Ureter (tissue), 1 donor: ENCODE results near the gene RPL10. TPM values are rescaled to one million over a fixed set of nuclear protein-coding genes. Genes with fewer than 3 reads are reported as not detected.

Experiments used
- DNase-seq: peaks from one replicate; pipeline ENCODE4 v3.0.0-alpha.2; 2020; ENCODE audit warnings: low spot score
- total RNA-seq: library from RNA; stranded (reverse); gene quantifications from one replicate; pipeline ENCODE4 v1.2.4, GENCODE V29; 2023
- donor health status: DM: yes; HTN: yes; CAD: no.

The RPL10 gene
- total RNA-seq, 1 donor from 2014 or later: 3,238 TPM

- no peak for DNase-seq
Observed at GRCh38 chrX:154401045-154401799, 3.0 kb downstream of the RPL10 start.

- peak; percentile 58 for DNase-seq
Observed at GRCh38 chrX:154401918-154402621, 3.9 kb downstream of the RPL10 start.

- DNase-seq: no peak
Observed at GRCh38 chrX:154402622-154403127, 4.5 kb downstream of the RPL10 start.

- DNase-seq: no peak
Observed at GRCh38 chrX:154403192-154403591, 5.0 kb downstream of the RPL10 start.

GRCh38 chrX:154403858-154404257, 5.7 kb downstream of the RPL10 start:
- no peak for DNase-seq

GRCh38 chrX:154404625-154405192, 6.5 kb downstream of the RPL10 start:
- DNase-seq: no peak

GRCh38 chrX:154408659-154409221, 10.6 kb downstream of the RPL10 start:
- DNase-seq: no peak

- DNase-seq: peak; percentile 89
Observed at GRCh38 chrX:154409222-154409871, 11.2 kb downstream of the RPL10 start, which contains the start of gene DNASE1L1. Gene DNASE1L1 (minus strand): TSS chrX:154409254. CDS start chrX:154405568, 3,686 bp downstream.

- peak; percentile 74 for DNase-seq
Observed at GRCh38 chrX:154411981-154412340, 13.8 kb downstream of the RPL10 start.

- DNase-seq: no peak
Observed at GRCh38 chrX:154412468-154412867, 14.3 kb downstream of the RPL10 start.

GRCh38 chrX:154413142-154413541, 15.0 kb downstream of the RPL10 start:
- no peak for DNase-seq

- no peak for DNase-seq
Observed at GRCh38 chrX:154417157-154417556, 19.0 kb downstream of the RPL10 start.

- DNase-seq: no peak
Observed at GRCh38 chrX:154419189-154419588, 21.0 kb downstream of the RPL10 start.

GRCh38 chrX:154419688-154420401, 21.7 kb downstream of the RPL10 start:
- DNase-seq: no peak

GRCh38 chrX:154420402-154420756, 22.2 kb downstream of the RPL10 start:
- DNase-seq: no peak

- DNase-seq: no peak
Observed at GRCh38 chrX:154426916-154427770, 29.0 kb downstream of the RPL10 start.

- peak; percentile 94 for DNase-seq
Observed at GRCh38 chrX:154428176-154429171, 30.3 kb downstream of the RPL10 start, which contains the start of gene ATP6AP1. Gene ATP6AP1 (plus strand): TSS chrX:154428677. CDS start chrX:154428693, 16 bp downstream.

- DNase-seq: no peak
Observed at GRCh38 chrX:154429711-154430110, 31.5 kb downstream of the RPL10 start.

- DNase-seq: no peak
Observed at GRCh38 chrX:154430479-154430878, 32.3 kb downstream of the RPL10 start.
